Hepatic stellate cell (primary cell): ENCODE measurements around the gene CD163L1.
A peak's percentile ranks its signal among the peaks of the same experiment; 100 is the strongest.
"Not testable (repeated sequence)": the region's sequence is repeated elsewhere in the genome, so short reads cannot be mapped to it uniquely, and the experiment has no call there.

Experiments
- DNase-seq: peaks from one replicate; pipeline ENCODE4 v3.0.0; 2011; ENCODE audit warnings: low spot score

CD163L1 gene

DNA sequence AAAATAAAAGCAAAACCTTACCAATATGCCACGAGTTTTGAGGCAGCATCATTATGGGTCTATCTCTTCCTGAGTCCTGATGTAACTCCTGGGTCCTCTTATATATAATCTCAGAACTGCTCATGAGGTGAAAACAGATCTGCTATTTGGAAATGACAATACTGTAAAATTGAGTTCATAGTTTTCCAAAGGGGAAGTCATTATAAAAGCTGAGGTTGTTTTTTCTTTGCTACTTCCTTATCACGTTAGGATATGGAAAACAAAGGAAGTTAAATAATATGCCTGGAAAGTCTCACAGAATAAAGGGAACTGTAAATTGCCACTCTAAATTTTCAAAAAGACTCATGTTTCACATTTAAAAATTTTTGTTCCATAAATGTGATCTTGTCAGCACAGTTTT is at the start of gene CD163L1:
TSS of gene CD163L1 (minus strand) at position 78 of the 400 bp plus-strand sequence. CDS start at position 52, 26 bp downstream.
- DNase-seq, result no peak

DNA sequence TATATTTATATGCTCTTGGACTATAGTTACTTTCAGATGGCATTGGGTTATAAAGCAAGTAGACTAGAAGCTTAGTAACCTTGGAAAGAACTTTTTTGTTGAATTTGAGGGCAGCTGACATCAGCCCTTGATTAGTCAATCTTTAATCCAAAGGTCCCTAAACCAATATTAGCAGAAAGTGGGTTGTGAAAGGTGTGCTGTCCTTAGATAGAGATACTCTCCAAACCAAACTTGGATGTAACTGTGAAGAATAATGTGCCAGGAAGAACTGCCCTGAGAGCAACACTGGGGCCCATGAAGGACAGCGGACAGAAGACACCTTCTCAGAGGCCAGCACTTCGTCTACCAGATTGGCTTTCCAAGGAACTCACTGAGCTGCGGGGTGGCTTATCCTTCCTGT is 49.1 kb upstream of the CD163L1 start:
- DNase-seq, result no peak

DNA sequence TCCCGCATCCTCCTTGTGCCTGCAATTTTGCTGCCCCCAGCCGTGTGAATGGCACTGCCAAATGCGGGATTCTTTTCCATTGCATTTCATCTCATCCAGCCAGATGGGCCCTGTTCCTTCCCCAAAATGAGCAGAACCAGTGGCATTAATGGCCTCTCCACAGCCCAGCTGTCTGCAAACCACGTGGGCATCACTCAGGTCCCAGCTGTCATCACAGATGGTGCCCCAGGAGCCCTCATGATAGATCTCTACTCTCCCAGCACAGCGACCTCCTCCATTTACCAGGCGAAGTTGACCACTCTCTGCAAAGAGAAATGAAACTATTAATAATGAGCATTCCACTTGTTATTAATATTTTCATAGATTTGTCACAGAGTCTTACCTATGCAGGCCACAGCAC is 42.6 kb upstream of the CD163L1 start:
- no peak for DNase-seq

DNA sequence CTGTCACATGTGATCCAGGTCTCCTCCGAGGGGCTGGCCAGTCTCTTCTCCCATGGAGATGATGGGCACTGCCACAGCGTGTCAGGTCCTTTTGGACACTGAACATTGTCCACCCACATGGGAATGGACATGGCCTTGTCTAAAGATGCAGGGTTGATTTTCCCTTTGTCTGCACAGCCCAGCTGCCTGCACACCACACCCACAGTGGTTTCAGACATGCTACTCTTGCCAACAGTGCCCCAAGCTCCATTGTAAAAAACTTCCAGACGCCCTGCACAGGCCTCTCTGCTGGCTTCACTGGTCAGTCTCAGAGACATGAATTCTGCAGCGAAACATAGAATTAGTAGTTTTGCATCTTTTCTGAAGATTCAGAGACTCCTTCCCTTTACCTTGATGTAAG is 41.1 kb upstream of the CD163L1 start:
- DNase-seq, result no peak

DNA sequence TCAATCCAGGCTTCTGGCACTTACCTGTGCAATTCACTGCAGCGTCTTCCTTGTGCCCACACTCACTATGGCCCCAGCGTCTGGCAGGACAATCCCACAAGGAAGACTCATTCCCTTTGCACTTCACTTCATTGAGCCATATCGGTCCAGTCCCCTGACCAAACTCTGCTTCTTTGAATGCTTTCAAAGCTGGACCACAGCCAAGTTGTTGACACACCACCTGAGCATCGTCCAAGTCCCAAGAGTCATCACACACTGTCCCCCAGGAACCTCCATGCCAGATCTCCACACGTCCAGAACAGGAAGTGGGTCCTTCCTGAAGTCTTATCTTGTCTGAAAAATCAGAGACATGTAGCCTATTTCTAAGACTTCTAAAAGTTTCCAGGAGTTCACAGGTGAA is 39.4 kb upstream of the CD163L1 start:
- DNase-seq, result no peak

DNA sequence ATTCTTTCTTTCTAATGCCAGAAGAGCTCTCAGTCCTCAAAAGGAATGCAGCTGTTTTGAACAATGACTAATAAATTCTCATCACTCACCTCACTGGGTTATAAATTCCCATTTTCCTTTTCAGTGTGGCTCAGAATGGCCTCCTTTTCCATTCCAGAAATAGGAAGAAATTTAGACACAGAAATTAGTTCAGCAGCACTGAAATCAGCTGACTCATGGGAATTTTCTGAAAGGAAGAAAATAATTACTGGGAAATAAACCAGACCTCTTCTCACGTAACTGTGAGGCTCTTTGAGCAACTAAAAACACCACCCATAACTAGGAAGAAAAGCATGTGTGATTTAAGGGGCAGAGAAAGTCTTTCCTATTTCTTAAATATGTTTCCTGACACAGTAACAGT is 35.8 kb upstream of the CD163L1 start:
- DNase-seq, result no peak

DNA sequence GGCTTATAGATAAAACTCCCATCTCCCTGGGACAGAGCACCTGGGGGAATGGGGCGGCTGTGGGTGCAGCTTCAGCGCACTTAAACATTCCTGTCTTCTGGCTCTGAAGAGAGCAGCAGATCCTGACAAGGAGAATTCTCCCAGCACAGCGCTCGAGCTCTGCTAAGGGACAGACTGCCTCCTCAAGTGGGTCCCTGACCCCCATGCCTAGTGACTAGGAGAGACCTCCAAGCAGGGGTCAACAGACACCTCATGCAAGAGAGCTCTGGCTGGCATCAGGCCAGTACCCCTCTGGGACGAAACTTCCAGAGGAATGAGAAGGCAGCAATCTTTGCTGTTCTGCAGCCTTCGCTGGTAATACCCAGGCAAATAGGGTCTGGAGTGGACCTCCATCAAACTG is 28.1 kb upstream of the CD163L1 start:
- DNase-seq, result no peak

DNA sequence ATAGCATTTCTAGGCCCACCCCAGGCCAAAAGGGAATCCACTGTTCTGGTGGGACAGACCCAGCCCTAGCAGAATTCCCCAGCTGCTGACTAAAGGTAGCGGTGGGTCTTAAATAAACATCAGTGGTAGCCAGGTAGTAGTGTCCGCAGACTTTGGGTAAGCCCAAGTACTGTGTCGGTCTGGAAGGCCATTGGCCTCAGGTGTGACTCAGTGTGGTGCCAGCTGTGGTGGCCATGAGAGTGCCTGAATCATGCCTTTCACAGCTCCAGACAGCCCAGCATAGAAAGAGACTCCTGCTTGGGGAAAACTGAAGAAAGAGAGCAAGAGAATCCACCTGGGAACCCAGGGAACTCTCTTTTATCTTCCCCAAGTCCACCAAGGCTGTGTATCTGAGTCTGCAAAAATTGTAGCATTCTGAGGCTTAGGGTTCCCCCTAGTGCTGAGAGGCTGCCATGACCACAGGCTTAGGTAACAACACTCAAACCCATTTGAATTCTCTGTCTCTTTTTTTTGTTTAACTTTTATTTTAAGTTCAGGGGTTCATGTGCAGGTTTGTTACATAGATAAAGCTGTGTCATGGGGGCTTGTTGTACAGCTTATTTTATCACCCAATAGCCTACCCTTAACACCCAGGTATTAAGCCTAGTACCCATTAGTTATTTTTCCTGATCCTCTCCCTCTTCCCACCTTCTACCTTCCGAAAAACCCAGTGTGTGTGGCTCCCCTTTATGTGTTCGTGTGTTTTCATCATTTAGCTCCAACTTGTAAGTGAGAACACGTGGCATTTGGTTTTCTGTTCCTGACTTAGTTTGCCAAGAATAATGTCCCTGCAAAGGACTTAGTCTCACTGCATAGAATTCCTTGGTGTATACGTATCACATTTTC is 16.7 kb upstream of the CD163L1 start:
- DNase-seq, result peak; percentile 32

DNA sequence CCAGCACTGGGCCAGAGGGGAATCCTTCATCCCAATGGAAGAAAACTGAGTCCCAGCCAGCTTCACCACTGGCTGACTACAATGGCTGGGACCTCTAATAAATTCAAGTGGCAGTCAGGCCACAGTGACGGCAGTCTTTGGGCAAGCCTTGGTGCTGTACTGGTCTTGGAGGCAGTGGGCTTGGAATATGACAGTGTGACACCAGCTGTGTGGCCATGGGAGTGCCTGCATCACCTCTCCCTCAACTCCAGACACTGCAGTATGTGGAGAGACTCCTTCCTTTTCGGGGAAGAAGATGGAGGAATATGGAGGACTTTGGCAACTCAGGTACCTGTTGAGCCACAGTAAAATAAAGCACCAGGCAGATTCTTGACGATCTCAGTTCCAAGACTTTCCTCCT is 16.0 kb upstream of the CD163L1 start:
- no peak for DNase-seq

DNA sequence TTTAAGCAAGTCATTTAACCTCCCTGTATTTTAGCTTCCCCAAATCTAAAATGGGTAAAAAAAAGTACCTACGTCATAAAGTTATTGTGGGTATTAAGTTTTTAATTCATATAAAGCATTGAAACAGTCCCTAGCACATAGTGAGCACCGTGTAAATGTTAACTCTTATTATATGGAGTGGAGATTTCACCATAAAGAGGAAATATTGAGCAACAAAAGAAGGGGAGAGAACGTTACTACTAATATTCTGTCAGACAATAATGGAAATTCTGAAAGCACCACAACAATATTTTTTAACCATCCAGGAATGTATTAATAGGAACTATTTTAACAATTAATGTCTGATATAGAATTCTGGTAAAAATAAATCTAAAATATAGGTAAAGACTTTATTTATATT is 7.8 kb upstream of the CD163L1 start:
- DNase-seq, result no peak

DNA sequence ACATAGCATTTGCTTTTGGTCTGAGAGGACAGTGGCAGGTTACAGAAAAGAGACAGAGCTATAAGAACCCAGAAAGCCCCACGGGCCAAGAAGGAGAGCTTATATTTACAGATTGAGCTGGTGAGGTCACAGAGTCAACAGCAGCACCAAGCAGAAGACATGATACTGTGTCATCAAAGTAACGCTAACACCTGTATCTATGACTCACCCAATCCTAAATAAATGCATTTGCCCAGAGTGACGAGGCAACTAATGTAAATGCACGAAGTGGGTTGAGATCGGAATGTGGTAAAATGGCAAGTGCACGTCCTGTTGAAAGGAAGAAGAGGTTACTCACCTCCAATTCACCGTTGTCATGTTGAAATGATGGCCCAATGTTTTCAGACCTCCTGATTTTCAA is 6.7 kb upstream of the CD163L1 start:
- DNase-seq, result no peak

DNA sequence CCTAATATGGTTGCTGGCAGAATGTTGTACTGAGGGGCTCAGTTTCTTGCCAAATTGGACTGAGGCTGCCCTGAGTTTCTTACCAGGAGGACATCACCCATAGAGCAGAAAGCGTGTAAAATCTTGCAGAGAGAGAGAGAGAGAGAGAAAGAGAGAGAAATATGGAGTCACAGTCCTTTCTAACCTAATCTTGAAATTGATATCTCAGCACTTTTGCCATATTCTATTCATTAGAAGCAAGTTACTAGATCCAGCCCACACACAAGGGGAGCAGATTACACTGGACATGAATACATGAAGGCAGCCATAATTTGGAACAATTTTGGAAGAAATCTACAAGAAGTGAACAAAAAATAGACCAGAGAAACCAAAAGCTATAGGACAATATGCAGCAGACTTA is 4.1 kb upstream of the CD163L1 start:
- DNase-seq, result no peak

DNA sequence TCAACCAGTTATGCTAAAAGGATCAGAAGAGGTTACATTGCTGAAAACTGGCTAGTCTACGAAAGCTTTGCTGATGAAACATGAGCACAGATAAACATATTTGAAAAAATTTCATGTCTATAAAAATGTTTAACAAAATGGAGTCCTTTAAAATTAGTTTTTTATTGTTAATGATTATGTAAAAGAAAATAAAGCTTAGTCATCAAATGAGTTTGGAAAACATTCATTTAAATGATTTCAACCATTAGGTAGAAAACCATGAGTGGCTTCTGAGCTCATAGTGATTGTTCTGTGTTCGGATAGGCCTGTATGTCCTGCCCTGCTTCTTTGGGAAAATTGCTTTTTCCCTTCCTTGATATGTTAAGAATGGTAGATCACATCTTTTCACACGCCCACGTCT is 584 bp upstream of the CD163L1 start:
- no peak for DNase-seq

DNA sequence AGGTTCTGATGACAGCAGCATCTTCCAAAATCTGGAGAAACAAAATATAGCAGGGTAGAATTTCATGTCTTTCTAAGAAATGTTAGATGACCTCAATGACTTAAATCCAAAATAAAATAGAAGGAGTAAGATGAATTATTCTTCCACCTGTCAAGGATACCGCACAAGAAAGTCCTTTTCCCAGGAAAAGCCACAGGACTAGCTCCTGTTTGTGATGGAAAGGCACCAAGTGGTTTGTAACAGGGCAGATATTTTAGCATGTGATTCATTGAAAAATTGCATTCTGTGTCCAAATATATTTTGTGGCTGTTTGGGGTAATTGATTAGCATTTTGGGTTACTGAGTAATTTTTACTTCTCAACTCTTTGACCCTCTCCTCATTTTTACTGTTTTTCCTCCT is 2.7 kb downstream of the CD163L1 start:
- DNase-seq, result no peak

DNA sequence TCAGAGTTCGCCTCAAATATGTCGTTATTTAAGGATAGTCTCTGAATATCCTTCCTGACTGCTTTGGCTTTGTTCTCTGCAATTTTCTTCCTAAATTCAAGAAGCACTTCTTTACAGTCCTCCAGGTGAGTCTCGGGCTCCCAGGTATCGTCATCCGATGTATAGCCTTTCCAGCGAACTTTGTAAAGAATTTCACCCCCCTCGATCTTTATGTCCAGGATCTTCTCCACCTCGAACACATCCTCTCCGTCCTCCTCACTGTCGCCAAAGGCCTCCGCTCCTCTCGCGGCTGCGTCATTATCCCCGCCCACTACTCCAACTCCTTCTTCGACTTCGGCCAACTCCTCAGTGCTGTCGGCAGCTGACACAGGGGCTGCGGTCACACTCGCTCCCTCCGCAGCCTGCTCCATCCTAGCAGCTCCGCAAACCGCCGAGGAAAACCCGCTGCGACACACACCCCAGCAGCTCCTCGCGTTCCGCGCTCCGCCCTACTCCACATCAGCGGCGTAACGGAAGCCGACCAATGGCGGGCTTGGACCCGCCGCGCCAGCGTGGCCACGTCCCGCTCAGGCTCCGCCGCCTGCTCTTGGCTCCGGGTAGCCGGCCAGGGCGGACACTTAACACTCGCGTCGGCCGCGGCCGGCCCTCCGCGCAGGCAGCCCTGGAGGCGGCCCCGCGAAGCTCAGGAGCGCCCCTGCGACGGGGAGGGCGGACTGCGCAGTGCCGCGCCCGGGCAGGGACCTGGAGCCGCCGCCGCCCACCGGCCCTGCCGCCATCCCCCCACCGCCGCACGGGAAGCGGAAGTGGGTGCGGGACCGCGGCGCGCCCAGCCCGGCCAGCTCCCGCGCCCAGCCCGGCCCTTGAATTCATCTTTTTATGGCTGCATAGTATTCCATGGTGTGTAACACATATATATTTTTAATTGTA is 4.1 kb downstream of the CD163L1 start:
- DNase-seq, result no peak

DNA sequence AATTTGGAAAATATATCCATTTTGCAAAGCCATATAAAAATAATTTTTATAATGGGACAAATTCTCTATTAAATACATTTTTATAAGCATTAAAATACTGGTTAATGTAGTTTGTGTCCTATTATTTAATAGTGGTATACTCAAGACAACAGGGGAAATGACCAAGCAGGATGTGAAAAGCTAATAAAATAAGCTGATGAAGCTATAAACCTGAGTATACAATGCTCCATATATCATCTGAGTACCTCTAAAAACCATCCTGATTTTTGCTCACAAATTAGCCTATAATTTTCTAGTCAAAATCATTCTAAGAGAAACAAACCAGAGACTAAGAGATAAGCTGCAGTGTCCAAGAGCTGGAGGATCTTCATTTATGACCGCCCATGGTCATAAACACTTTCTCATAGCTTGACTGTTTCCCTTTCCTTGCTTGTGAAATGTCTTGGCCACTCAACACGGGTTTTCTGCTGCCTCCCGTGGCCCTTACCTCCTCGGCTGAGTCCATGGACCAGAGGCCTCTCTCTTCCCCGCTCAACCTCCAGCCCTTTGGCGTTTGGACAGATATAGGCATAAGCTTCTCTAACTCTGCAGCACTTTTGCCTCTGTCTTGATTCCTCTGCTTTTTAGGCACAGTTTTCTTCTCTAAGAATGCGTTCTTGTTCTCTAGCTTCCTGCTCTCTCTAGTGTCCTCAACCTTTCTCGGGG is 5.5 kb downstream of the CD163L1 start:
- DNase-seq, result not testable (repeated sequence)

DNA sequence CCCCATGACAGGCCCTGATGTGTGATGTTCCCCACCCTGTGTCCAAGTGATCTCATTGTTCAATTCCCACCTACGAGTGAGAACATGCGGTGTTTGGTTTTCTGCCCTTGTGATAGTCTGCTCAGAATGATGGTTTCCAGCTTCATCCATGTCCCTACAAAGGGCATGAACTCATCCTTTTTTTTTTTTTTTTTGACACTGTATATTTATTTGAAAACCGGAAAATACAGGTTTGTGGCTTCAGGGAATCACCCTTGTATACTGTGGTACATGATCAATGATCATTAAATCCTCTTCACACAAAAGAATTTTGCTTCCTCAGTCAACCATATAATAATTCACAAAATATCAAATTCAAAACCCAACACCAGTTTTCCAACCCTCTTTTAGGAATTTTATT is 6.5 kb downstream of the CD163L1 start:
- DNase-seq, result not testable (repeated sequence)

DNA sequence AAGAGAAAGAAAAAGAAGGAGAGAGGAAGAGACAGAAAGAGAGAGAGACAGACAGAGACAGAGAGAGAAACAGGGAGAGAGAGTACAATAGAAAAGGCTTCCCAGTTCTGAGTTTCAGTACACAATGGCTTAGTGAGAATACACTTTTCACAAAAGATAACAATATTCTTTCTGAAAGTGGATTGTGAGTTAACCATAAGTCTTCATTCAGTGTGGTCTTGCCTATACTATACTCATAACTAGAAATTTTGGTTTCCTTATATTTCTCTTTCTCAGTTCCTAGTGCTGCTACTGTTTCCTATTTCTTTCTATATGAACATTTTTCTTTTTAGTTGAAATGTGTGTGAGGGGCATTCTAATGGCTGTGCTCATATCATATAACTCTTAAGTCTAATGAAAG is 9.3 kb downstream of the CD163L1 start:
- DNase-seq, result no peak

DNA sequence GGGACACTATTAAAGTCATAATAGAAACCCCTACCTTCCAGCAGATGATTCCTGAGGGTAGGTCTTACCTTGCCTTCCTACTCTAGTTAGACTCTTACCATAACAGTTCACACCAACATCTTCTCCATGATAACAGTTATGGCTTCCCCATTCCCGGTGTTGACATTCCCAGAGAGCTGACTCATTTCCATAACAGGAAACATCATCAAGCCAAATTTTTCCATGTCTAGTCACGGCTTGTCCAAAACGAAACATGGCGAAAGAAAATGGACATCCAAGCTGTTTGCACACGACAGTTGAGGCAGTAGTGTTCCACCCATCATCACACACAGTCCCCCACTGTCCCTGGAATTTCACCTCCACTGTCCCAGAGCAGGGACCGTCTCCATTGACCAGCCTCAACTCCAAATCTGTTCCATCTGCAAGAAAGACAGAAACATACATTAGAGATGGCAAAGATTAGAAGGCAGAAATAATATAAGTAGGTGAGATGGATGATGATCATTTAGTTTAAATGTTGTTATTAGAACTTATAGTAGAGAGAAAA is 10.6 kb downstream of the CD163L1 start:
- DNase-seq, result peak; percentile 52

DNA sequence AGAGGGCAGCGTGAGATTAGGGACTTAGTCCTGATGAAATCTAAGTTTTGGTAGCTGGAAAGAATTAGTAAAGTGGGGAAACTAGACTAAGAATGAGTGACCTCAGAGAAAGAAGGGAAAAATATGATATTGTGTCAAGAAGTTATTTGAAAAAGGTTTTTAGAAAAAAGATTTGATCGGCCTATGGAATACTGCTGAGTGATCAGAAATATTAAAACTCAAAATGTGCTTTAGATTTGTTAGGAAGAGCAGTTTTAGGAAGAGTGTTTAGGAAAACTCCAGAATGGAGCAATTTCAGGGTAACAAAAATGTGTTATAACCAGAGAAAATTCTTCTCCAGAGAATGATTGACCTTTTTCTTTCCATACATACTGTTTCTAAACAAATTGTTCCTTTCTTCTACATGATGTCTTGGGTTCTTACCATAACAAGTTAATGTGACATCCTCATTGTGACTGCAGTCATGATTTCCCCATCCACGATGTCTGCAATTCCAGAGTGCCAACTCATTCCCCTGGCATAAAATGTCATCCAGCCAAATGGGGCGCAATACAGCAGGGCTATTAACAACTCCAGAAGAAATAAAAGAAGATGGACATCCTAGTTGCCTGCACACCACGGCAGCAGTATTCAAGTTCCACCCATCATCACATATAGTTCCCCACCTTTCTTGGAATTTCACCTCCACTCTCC is 11.8 kb downstream of the CD163L1 start:
- no peak for DNase-seq

DNA sequence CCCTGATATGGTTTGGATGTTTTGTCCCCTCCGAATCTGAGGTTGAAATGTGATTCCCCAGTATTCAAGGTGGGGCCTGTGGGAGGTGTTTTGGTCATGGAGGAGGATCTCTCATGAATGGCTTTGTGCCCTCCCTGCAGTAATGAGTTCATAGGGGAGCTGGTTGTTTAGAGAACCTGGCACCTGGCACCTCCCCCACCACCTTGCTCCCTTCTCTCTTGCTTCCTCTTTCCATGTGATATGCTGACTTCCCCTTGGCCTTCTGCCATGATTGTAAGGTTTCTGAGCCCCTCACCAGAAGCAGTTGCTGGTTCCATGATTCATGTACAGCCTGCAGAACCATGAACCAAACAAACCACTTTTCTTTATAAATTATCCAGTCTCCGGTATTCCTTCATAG is 32.6 kb downstream of the CD163L1 start:
- no peak for DNase-seq

DNA sequence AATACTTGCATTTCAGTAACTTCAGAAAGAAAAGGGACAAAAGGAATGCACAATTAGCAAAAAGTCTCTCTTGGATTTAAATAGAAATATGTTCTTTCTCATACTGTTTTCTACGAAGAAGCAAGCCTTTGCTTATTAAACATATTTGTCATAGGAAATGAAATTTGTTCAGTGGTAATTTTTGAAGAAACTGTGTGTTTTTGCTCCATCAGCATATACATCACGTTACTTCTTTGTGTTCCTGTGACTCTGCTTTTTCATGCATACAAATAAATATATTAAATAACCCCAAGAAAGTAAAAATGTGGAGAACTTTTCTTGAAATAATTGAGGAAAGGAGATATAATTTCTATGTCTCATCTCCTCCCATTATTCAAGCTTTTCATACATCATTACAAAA is 39.7 kb downstream of the CD163L1 start:
- DNase-seq, result no peak
